Fibroblast of the aortic adventitia (primary cell): ENCODE results near the gene MX2. TPM values are rescaled to one million over a fixed set of nuclear protein-coding genes. Genes with fewer than 3 reads are reported as not detected.
"Not testable (repeated sequence)": the region's sequence is repeated elsewhere in the genome, so short reads cannot be mapped to it uniquely, and the experiment has no call there.

ENCODE experiments used
- DNase-seq: peaks from one replicate; pipeline ENCODE4 v3.0.0-alpha.2; 2010; ENCODE audit warnings: low read depth
- H3K4me3 ChIP-seq: 2 replicates; pipeline ENCODE4 v1.5.1; 2011; ENCODE audit warnings: low read depth, mild to moderate bottlenecking, control low read depth, low read length, moderate library complexity
- CTCF ChIP-seq: IDR thresholded peaks from 2 replicates; pipeline ENCODE4 v1.5.1; 2011; ENCODE audit warnings: mild to moderate bottlenecking, low read length, control low read depth, inconsistent platforms; ENCODE audit not compliant: insufficient read depth
- total RNA-seq: library from RNA; depleted of rRNA; stranded (reverse); fragments of >200 nt; gene quantifications from 2 replicates; pipeline ENCODE4 v1.2.3, GENCODE V29; 2012; ENCODE audit warnings: low replicate concordance

The MX2 gene
- total RNA-seq, 1 donor: 4.2 TPM

- H3K4me3 ChIP-seq: no peak overlapping the region
- no peak for TF ChIP-seq CTCF
- DNase-seq: no peak
Measured at GRCh38 chr21:41406340-41406739, 44.5 kb downstream of the MX2 start.

GRCh38 chr21:41407541-41408460 is 46.0 kb downstream of the MX2 start:
- no peak for DNase-seq
- no peak for TF ChIP-seq CTCF
- no peak overlapping the region for H3K4me3 ChIP-seq

GRCh38 chr21:41410361-41410760 is 48.5 kb downstream of the MX2 start:
- TF ChIP-seq CTCF: no peak
- no peak for DNase-seq
- H3K4me3 ChIP-seq: no peak overlapping the region

GRCh38 chr21:41410767-41411448 is 49.1 kb downstream of the MX2 start:
- H3K4me3 ChIP-seq: no peak overlapping the region
- no peak for TF ChIP-seq CTCF
- no peak for DNase-seq

GRCh38 chr21:41411449-41412089 is 49.7 kb downstream of the MX2 start:
- TF ChIP-seq CTCF: no peak
- H3K4me3 ChIP-seq: no peak overlapping the region
- DNase-seq: no peak

GRCh38 chr21:41417505-41417904 is 55.7 kb downstream of the MX2 start:
- DNase-seq, H3K4me3 ChIP-seq: not testable (repeated sequence)

GRCh38 chr21:41418393-41418792 is 56.6 kb downstream of the MX2 start:
- no peak for TF ChIP-seq CTCF
- H3K4me3 ChIP-seq: no peak overlapping the region
- DNase-seq: no peak
